Gastroesophageal sphincter (tissue), 3 donors: ENCODE results near the gene NCAPG.

Source experiments
- POLR2AphosphoS5 ChIP-seq: sonication (generic); formaldehyde crosslinking; IDR thresholded peaks from one replicate; pipeline ENCODE4 v1.6.1; 2017; ENCODE audit warnings: antibody characterized with exemption
- TF ChIP-seq, protein P1 (sequence below), 4 experiments: fragments of 200-600 bp in 2 of 4; fragments of 450-650 bp in 2 of 4; sonication (generic) in 1 of 4; IDR thresholded peaks; one replicate each; pipeline ENCODE4 v1.5.1; 2017 to 2019; ENCODE audit warnings: antibody characterized with exemption in 4 of 4, mild to moderate bottlenecking in 2 of 4, moderate library complexity in 2 of 4

DNA sequence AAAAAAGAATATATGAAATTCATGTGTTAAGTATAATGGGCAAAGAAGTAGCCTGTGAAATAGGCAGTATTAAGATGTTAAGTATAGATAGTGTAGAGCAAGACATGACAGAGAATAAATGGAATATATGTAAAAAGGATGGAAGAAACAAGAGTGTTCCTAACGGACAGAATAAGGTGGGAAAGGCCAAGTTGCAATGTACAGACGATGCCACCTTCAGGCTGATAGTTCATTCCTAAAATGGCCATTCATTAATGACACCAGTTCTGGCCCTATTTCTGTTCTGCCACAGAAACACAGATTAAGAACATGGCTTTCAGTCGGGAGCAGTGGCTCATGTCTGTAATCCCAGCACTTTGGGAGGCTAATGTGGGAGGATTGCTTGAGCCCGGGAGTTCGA lies 24.9 kb upstream of the NCAPG start:
- no peak for TF ChIP-seq POLR2AphosphoS5
- TF ChIP-seq, protein P1, sequence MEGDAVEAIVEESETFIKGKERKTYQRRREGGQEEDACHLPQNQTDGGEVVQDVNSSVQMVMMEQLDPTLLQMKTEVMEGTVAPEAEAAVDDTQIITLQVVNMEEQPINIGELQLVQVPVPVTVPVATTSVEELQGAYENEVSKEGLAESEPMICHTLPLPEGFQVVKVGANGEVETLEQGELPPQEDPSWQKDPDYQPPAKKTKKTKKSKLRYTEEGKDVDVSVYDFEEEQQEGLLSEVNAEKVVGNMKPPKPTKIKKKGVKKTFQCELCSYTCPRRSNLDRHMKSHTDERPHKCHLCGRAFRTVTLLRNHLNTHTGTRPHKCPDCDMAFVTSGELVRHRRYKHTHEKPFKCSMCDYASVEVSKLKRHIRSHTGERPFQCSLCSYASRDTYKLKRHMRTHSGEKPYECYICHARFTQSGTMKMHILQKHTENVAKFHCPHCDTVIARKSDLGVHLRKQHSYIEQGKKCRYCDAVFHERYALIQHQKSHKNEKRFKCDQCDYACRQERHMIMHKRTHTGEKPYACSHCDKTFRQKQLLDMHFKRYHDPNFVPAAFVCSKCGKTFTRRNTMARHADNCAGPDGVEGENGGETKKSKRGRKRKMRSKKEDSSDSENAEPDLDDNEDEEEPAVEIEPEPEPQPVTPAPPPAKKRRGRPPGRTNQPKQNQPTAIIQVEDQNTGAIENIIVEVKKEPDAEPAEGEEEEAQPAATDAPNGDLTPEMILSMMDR (IDR thresholded peaks at IDR 0.05): no peak
